Peyer's patch (tissue), 4 donors: ENCODE results near the gene MAPK9. TPM values are rescaled to one million over a fixed set of nuclear protein-coding genes. Genes with fewer than 3 reads are reported as not detected.

ENCODE experiments used
- DNase-seq, 3 donors: peaks; one replicate each; pipeline ENCODE4 v3.0.0-alpha.2; 2017 to 2019
- H3K27ac ChIP-seq, 4 donors: fragments of 200-600 bp; sonication (generic); one replicate each; pipeline ENCODE4 v1.5.1; 2016 to 2019
- H3K27me3 ChIP-seq, 2 donors: fragments of 200-600 bp; sonication (generic); one replicate each; pipeline ENCODE4 v1.5.1; 2019
- H3K36me3 ChIP-seq, 3 donors: fragments of 200-600 bp; sonication (generic); one replicate each; pipeline ENCODE4 v1.5.1; 2016 to 2019
- H3K4me1 ChIP-seq, 4 donors: fragments of 200-600 bp; sonication (generic); one replicate each; pipeline ENCODE4 v1.5.1; 2016 to 2019
- H3K4me3 ChIP-seq, 4 donors: fragments of 200-600 bp; sonication (generic); 1 replicate in 3 of 4; 2 replicates in 1 of 4; pipeline ENCODE4 v1.5.1; 2016 to 2019; ENCODE audit warnings: mild to moderate bottlenecking in 1 of 4
- H3K9me3 ChIP-seq, 4 donors: fragments of 200-600 bp; sonication (generic); one replicate each; pipeline ENCODE4 v1.5.1; 2016 to 2019; ENCODE audit warnings: mild to moderate bottlenecking in 1 of 4
- CTCF ChIP-seq, 6 experiments: fragments of 450-650 bp in 4 of 6; fragments of 200-600 bp in 2 of 6; sonication (generic) in 1 of 6; IDR thresholded peaks; one replicate each; pipeline ENCODE4 v1.5.1; 2017 to 2019; ENCODE audit warnings: antibody characterized with exemption in 6 of 6, mild to moderate bottlenecking in 3 of 6, moderate library complexity in 1 of 6
- POLR2A ChIP-seq, 2 donors: fragments of 450-650 bp; IDR thresholded peaks; one replicate each; pipeline ENCODE4 v1.5.1; 2017; ENCODE audit warnings: antibody characterized with exemption in 2 of 2, mild to moderate bottlenecking in 2 of 2, moderate library complexity in 2 of 2
- total RNA-seq, 4 donors: library from RNA; depleted of rRNA; stranded (reverse); fragments of >200 nt; gene quantifications; one replicate each; pipeline ENCODE4 v1.1.0, GENCODE V29; 2016

MAPK9 gene
- total RNA-seq, result 10 to 100 TPM; 25.1 to 31.3 (median 28.8) TPM

- DNase-seq, result peak; percentile 86 to 93 (median 92)
- TF ChIP-seq CTCF (IDR thresholded peaks at IDR 0.05) (peak in 1 of 6 experiments; percentile 4), POLR2A (IDR thresholded peaks at IDR 0.05) (peak; percentile 30 to 44)
- Histone ChIP-seq H3K27ac (peak within 1 kb of the TSS; percentile 88 to 98 (median 92)), H3K4me3 (peak within 1 kb of the TSS; percentile 79 to 100 (median 90)), H3K9me3 (no peaks in the 10 kb centered on the region), H3K36me3 (no peaks in the 10 kb centered on the region), H3K27me3 (no peaks in the 10 kb centered on the region), H3K4me1 (peaks cover 0 to 24% (median 13%) of the 10 kb centered on the region in 4 donors)
Observed at GRCh38 chr5:180291943-180292831, at the start of gene MAPK9. Gene MAPK9 (minus strand): TSS chr5:180292083. CDS start chr5:180280561, 11,522 bp downstream.

- Histone ChIP-seq H3K4me1 (peaks cover 0 to 14% (median 0%) of the 10 kb centered on the region in 4 donors), H3K36me3 (no peaks in the 10 kb centered on the region), H3K9me3 (no peaks in the 10 kb centered on the region), H3K4me3 (no peak overlapping the region), H3K27me3 (no peaks in the 10 kb centered on the region), H3K27ac (no peak overlapping the region)
- TF ChIP-seq POLR2A (IDR thresholded peaks at IDR 0.05) (no peak), CTCF (IDR thresholded peaks at IDR 0.05) (no peak)
- DNase-seq, result no peak
Observed at GRCh38 chr5:180341595-180341994, 49.7 kb upstream of the MAPK9 start.

DNA sequence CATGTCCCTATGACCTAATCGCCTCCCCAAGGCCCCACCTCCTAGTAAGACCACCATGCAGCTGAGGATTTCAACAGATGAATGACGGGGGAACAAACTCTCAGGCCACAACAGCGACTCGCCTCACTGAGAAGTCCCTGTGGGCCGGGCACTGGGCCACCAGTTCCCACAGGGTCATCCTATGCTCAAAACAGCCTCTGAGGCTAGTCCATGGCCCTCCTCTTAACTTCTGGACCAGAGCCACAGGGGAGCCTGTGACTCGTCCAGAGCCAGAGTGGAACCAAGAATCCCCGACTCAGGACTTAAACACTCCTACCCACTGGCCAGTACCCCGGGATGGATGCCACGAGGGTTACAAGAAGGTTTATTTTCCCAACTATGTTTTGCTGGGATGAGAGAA, 49.0 kb upstream of the MAPK9 start:
- Histone ChIP-seq H3K36me3 (no peaks in the 10 kb centered on the region), H3K4me1 (peaks cover 0 to 14% (median 0%) of the 10 kb centered on the region in 4 donors), H3K4me3 (no peak overlapping the region), H3K27me3 (no peaks in the 10 kb centered on the region), H3K9me3 (no peaks in the 10 kb centered on the region), H3K27ac (no peak overlapping the region)
- peak in 1 of 3 donors; percentile 22 for DNase-seq
- TF ChIP-seq CTCF (IDR thresholded peaks at IDR 0.05), result no peak
- TF ChIP-seq POLR2A (IDR thresholded peaks at IDR 0.05), result no peak

GRCh38 chr5:180339583-180340183, 47.8 kb upstream of the MAPK9 start:
- Histone ChIP-seq H3K4me1 (peaks cover 0 to 14% (median 0%) of the 10 kb centered on the region in 4 donors), H3K36me3 (no peaks in the 10 kb centered on the region), H3K9me3 (no peaks in the 10 kb centered on the region), H3K27ac (no peak overlapping the region), H3K4me3 (no peak overlapping the region), H3K27me3 (no peaks in the 10 kb centered on the region)
- TF ChIP-seq POLR2A (IDR thresholded peaks at IDR 0.05) (no peak), CTCF (IDR thresholded peaks at IDR 0.05) (no peak)
- DNase-seq, result no peak

- no peak for DNase-seq
- no peaks in the 10 kb centered on the region for H3K9me3 ChIP-seq
- no peak overlapping the region for H3K27ac ChIP-seq
- H3K36me3 ChIP-seq, result no peaks in the 10 kb centered on the region
- no peak overlapping the region for H3K4me3 ChIP-seq
- H3K4me1 ChIP-seq, result peaks cover 0 to 3% (median 0%) of the 10 kb centered on the region in 4 donors
- TF ChIP-seq CTCF (IDR thresholded peaks at IDR 0.05), result no peak
- no peak for TF ChIP-seq POLR2A (IDR thresholded peaks at IDR 0.05)
- H3K27me3 ChIP-seq, result no peaks in the 10 kb centered on the region
Observed at GRCh38 chr5:180338001-180338707, 46.3 kb upstream of the MAPK9 start.
